HG02610 (cell line): ENCODE data around the gene RPL37A.
A peak's percentile ranks its signal among the peaks of the same experiment; 100 is the strongest.

Source experiments
- ATAC-seq: cut with Tn5 transposase; IDR thresholded peaks from one replicate; pipeline ENCODE4 v1.9.1; 2021; ENCODE audit warnings: mild to moderate bottlenecking, moderate library complexity; ENCODE audit not compliant: unreplicated experiment

RPL37A gene

GRCh38 chr2:216498379-216499352 is at the start of gene RPL37A:
Gene RPL37A, plus strand, starts transcription at chr2:216498844. Its CDS starts 31 bp downstream, at chr2:216498875.
- peak; percentile 92 for ATAC-seq

GRCh38 chr2:216450346-216450745 is 48.3 kb upstream of the RPL37A start:
- ATAC-seq, result no peak

GRCh38 chr2:216450784-216451183 is 47.9 kb upstream of the RPL37A start:
- ATAC-seq, result no peak

- ATAC-seq, result no peak
These were observed 44.6 kb upstream of the RPL37A start for GRCh38 chr2:216453955-216454614.

- ATAC-seq, result no peak
These were observed 35.5 kb upstream of the RPL37A start for GRCh38 chr2:216463148-216463547.

- no peak for ATAC-seq
These were observed 34.4 kb upstream of the RPL37A start for GRCh38 chr2:216464104-216464720.

GRCh38 chr2:216465579-216466195 is 33.0 kb upstream of the RPL37A start:
- ATAC-seq, result no peak

- ATAC-seq, result no peak
These were observed 30.8 kb upstream of the RPL37A start for GRCh38 chr2:216467845-216468244.

GRCh38 chr2:216469661-216470060 is 29.0 kb upstream of the RPL37A start:
- ATAC-seq, result no peak

GRCh38 chr2:216473187-216473586 is 25.5 kb upstream of the RPL37A start:
- no peak for ATAC-seq

GRCh38 chr2:216474925-216475670 is 23.5 kb upstream of the RPL37A start:
- ATAC-seq, result peak; percentile 94

GRCh38 chr2:216475767-216476166 is 22.9 kb upstream of the RPL37A start:
- no peak for ATAC-seq

- no peak for ATAC-seq
These were observed 21.2 kb upstream of the RPL37A start for GRCh38 chr2:216477283-216478035.

GRCh38 chr2:216478151-216478550 is 20.5 kb upstream of the RPL37A start:
- ATAC-seq, result no peak

- no peak for ATAC-seq
These were observed 19.9 kb upstream of the RPL37A start for GRCh38 chr2:216478791-216479190.

GRCh38 chr2:216480221-216480620 is 18.4 kb upstream of the RPL37A start:
- ATAC-seq, result no peak

- no peak for ATAC-seq
These were observed 16.0 kb upstream of the RPL37A start for GRCh38 chr2:216482640-216483039.

- no peak for ATAC-seq
These were observed 13.4 kb upstream of the RPL37A start for GRCh38 chr2:216485237-216485636.

- ATAC-seq, result no peak
These were observed 12.9 kb upstream of the RPL37A start for GRCh38 chr2:216485745-216486144.

GRCh38 chr2:216486271-216486670 is 12.4 kb upstream of the RPL37A start:
- no peak for ATAC-seq
